Hepatocyte (in vitro differentiated cells): ENCODE measurements around the gene SARDH.

ENCODE experiments used
- CTCF ChIP-seq: fragments of 200-600 bp; sonication (generic); IDR thresholded peaks from 2 replicates; pipeline ENCODE4 v1.5.1; 2016; ENCODE audit warnings: antibody characterized with exemption, mild to moderate bottlenecking; ENCODE audit not compliant: poor library complexity
- EZH2 ChIP-seq: fragments of 200-600 bp; sonication (generic); IDR thresholded peaks from 2 replicates; pipeline ENCODE4 v1.6.1; 2016; ENCODE audit warnings: antibody characterized with exemption, mild to moderate bottlenecking, borderline replicate concordance
- EZH2phosphoT487 ChIP-seq: fragments of 200-600 bp; sonication (generic); IDR thresholded peaks from one replicate; pipeline ENCODE4 v1.6.1; 2018; ENCODE audit warnings: antibody characterized with exemption, mild to moderate bottlenecking, low read depth, moderate library complexity; ENCODE audit not compliant: unreplicated experiment, severe bottlenecking

GRCh38 chr9:133701321-133701980 is 36.7 kb downstream of the SARDH start:
- TF ChIP-seq CTCF: no peak
- no peak for TF ChIP-seq EZH2
- TF ChIP-seq EZH2phosphoT487: no peak
